ENCODE data around the gene VWC2L.

VWC2L gene

DNA sequence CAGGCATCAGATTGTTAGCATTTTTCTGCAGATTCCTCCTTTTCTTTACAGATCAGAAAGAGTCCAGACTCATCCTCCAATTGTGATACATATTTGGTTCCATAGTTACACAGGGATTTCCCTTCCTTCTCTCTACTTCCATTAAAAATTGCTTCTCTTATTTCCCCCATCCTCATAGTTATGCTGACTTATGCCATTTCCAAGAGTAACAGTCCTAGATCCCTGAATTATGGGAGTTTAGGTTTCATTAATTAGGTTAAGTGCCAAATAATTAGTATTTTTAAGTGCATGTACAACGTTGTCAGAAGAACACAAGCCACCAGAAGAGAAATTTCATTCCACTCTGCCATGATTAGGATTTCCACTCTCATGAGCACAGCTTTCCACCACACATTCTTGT, 200.2 kb downstream of the VWC2L start:
- Mint-ChIP-seq H3K4me3 (no peak overlapping the region), H3K4me1 (ENCODE audit: low read depth) (no peaks in the 10 kb centered on the region), H3K36me3 (ENCODE audit: low read depth) (no peaks in the 10 kb centered on the region), H3K27ac (no peak overlapping the region), H3K27me3 (no peaks in the 10 kb centered on the region), H3K9me3 (peaks cover 17% of the 10 kb centered on the region)
- intact Hi-C loops (cut with micrococcal nuclease), result no loop called here

DNA sequence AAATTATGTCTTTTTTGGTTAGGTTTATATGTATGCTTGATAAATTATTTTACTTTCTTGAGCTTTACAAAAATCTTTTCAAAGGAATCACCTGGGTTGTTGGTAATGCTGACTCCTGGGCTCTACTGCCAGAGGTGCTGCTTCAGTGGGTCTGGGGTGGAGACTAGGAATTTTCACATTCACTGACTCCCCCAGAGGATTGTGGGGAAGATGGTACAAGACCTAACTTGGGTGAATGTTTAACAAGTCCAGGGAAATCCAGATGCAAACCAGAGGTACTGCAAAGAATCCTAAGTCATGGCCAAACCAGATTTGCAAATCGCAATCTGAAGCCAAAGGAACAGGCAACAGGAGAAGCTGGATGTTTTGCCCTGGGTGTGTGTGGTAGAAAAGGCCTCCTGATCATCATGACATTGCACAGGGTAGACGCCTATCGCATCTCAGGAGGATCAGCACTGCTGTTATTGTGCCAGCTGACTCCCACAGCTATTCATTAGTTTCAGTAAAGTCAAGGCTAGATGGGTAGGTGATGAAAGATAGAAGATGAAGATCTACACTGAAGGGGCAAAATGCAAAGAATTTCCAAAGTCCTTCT, 213.4 kb downstream of the VWC2L start:
- intact Hi-C loops (cut with micrococcal nuclease), result no loop called here
- Mint-ChIP-seq H3K9me3 (peaks cover 7% of the 10 kb centered on the region), H3K27me3 (no peaks in the 10 kb centered on the region), H3K36me3 (ENCODE audit: low read depth) (no peaks in the 10 kb centered on the region), H3K4me1 (ENCODE audit: low read depth) (no peaks in the 10 kb centered on the region), H3K27ac (no peak overlapping the region), H3K4me3 (no peak overlapping the region)

DNA sequence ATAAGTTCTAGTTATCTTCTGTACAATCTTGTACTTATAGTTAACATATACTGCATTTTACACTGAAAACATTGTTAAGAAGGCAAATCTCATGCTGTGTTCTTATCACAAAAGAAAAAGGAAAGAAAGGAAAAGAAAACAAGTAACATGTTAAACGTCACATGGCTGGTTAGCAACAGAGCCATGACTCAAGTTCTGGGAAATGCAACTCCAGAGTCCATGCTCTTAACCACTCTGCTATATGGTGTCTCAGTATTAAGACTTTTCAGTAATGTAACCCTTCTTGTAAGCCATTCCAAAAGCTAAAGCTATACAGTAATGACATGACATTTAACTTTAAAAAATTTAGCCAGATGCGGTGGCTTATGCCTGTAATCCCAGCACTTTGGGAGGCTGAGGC, 217.2 kb downstream of the VWC2L start:
- H3K4me1 Mint-ChIP-seq (ENCODE audit: low read depth), result no peaks in the 10 kb centered on the region
- intact Hi-C loops (cut with micrococcal nuclease), result no loop called here
- no peaks in the 10 kb centered on the region for H3K27me3 Mint-ChIP-seq
- no peak overlapping the region for H3K4me3 Mint-ChIP-seq
- H3K36me3 Mint-ChIP-seq (ENCODE audit: low read depth), result no peaks in the 10 kb centered on the region
- H3K9me3 Mint-ChIP-seq, result peaks cover 7% of the 10 kb centered on the region
- no peak overlapping the region for H3K27ac Mint-ChIP-seq

Data from dendritic cell treated with granulocyte-macrophage colony-stimulating factor and Interleukin-4, amounts not matched to agents 40 ng/mL and 50 ng/mL, for 4 days (primary cell).